Measurements from ENCODE around the gene TMEM161A. TPM values are rescaled to one million over a fixed set of nuclear protein-coding genes. Genes with fewer than 3 reads are reported as not detected.
"Not testable (repeated sequence)": the region's sequence is repeated elsewhere in the genome, so short reads cannot be mapped to it uniquely, and the experiment has no call there.

TMEM161A gene
- total and polyA plus RNA-seq, 2 experiments from 2014 or later: 121 to 136 TPM

DNA sequence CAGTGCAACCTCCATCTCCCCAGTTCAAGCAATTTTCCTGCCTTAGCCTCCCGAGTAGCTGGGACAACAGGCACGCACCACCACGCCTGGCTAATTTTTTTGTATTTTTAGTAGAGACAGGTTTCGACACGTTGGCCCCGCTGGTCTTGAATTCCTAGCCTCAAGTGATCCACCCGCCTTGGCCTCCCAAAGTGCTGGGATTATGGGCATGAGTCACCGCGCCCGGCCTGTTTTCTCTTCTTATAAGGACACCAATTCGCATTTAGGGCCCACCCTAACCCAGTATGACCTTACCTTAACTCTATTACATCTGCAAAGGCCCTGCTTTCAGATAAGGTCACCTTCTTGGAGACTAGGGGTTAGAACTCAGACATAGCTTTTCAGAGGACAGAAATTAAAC, 35.1 kb downstream of the TMEM161A start:
- H3K27me3 ChIP-seq: no peaks in the 10 kb centered on the region

DNA sequence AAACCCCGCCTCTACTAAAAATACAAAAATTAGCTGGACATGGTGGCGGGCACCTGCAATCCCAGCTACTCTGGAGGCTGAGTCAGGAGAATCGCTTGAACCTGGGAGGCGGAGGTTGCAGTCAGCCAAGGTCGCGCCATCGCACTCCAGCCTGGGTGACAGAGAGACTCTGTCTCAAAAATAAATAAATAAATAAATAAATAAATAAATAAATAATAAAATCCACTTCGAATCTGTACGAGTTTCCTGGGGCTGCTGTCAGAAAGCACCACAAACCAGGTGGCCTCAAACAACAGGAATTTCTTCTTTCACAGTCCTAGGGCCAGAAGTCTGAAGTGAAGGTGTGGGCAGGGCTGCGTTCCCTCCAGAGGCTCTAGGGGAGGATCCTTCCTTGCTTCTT, 35.7 kb downstream of the TMEM161A start:
- not testable (repeated sequence) for DNase-seq (ENCODE audit: low read depth in 1 of 2, low spot score in 1 of 2); H3K27me3 ChIP-seq; H3K4me3 ChIP-seq; H3K9me3 ChIP-seq (ENCODE audit: low read depth); H3K36me3 ChIP-seq; H3K4me1 ChIP-seq (ENCODE audit: low read depth); H3K27ac ChIP-seq

More for the DNA sequence above, 35.1 kb downstream of the TMEM161A start:
- no peak overlapping the region for H3K27ac ChIP-seq
- no peak for DNase-seq (ENCODE audit: low read depth in 1 of 2, low spot score in 1 of 2)
- no peak overlapping the region for H3K4me3 ChIP-seq
- peaks cover 8% of the 10 kb centered on the region for H3K4me1 ChIP-seq (ENCODE audit: low read depth)
- H3K36me3 ChIP-seq: no peaks in the 10 kb centered on the region
- no peaks in the 10 kb centered on the region for H3K9me3 ChIP-seq (ENCODE audit: low read depth)
- TF ChIP-seq, protein P1, sequence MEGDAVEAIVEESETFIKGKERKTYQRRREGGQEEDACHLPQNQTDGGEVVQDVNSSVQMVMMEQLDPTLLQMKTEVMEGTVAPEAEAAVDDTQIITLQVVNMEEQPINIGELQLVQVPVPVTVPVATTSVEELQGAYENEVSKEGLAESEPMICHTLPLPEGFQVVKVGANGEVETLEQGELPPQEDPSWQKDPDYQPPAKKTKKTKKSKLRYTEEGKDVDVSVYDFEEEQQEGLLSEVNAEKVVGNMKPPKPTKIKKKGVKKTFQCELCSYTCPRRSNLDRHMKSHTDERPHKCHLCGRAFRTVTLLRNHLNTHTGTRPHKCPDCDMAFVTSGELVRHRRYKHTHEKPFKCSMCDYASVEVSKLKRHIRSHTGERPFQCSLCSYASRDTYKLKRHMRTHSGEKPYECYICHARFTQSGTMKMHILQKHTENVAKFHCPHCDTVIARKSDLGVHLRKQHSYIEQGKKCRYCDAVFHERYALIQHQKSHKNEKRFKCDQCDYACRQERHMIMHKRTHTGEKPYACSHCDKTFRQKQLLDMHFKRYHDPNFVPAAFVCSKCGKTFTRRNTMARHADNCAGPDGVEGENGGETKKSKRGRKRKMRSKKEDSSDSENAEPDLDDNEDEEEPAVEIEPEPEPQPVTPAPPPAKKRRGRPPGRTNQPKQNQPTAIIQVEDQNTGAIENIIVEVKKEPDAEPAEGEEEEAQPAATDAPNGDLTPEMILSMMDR (IDR thresholded peaks at IDR 0.05; ENCODE audit: low read depth, low read length): no peak

DNA sequence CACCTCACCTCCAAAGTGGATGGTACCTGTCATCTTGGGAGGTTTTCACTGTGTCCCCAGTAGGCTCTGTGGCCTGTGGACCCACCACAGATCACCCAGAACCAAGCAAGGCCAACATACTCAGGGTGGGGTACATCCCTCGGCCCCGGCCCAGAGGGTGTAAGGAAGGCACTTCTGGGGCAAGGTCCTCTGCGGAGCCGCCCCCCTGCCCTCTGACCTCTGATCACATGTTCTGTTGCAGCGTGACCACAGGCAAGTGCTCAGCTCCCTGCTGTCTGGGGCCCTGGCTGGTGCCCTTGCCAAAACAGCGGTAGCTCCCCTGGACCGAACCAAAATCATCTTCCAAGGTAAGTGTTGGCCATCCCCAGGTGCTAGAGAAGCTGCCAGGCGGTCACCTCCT, 36.7 kb downstream of the TMEM161A start:
- Histone ChIP-seq H3K4me3 (no peak overlapping the region), H3K36me3 (no peaks in the 10 kb centered on the region), H3K4me1 (ENCODE audit: low read depth) (peaks cover 8% of the 10 kb centered on the region), H3K27ac (no peak overlapping the region), H3K9me3 (ENCODE audit: low read depth) (no peaks in the 10 kb centered on the region), H3K27me3 (no peaks in the 10 kb centered on the region)
- no peak for DNase-seq (ENCODE audit: low read depth in 1 of 2, low spot score in 1 of 2)
- TF ChIP-seq, protein P1 (IDR thresholded peaks at IDR 0.05; ENCODE audit: low read depth, low read length): no peak

DNA sequence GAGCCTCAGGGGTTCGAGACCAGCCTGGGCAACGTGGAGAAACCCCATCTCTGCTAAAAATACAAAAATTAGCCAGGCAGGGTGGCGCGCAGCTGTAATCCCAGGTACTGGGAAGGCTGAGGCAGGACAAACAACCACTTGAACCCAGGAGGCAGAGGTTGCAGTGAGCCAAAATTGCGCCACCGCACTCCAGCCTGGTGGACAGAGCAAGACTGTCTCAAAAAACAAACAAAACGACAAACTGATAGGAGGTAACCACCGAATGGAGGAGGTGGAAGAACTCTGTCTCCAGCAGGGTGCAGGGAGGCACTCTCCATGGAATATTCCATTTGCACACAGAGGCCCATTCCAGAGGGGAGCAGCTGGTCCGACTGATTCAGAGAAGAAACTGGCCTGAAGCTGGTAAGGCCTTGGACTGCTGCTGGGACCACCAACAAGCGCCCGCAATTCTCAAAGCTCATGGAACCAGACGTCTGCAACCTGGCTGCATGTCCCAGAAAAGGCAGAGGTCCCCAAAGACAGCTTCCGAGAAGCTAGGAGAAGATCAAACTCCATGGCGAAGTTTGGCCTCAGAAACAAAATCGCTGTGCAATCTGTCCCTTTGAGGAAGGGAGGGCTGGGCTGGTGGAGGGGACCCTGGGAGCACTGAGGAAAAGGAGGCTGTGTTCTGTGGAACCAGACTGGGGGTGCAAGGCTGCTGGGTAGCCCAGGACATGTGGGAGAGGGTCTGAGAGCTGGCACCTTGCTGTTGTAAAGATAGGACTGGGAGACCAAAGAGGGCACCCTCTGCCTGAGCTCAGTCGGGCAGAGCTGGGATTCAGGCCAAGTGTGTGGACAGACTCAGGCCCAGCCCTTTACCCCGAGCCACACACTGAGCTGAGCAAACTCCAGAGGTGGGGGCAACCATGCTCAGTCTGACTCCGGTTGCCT, 39.3 kb downstream of the TMEM161A start:
- no peaks in the 10 kb centered on the region for H3K4me1 ChIP-seq (ENCODE audit: low read depth)
- DNase-seq (ENCODE audit: low read depth in 1 of 2, low spot score in 1 of 2): no peak
- no peaks in the 10 kb centered on the region for H3K36me3 ChIP-seq
- TF ChIP-seq, protein P1 (IDR thresholded peaks at IDR 0.05; ENCODE audit: low read depth, low read length): no peak
- H3K27ac ChIP-seq: no peak overlapping the region
- no peaks in the 10 kb centered on the region for H3K9me3 ChIP-seq (ENCODE audit: low read depth)
- no peaks in the 10 kb centered on the region for H3K27me3 ChIP-seq
- no peak overlapping the region for H3K4me3 ChIP-seq

DNA sequence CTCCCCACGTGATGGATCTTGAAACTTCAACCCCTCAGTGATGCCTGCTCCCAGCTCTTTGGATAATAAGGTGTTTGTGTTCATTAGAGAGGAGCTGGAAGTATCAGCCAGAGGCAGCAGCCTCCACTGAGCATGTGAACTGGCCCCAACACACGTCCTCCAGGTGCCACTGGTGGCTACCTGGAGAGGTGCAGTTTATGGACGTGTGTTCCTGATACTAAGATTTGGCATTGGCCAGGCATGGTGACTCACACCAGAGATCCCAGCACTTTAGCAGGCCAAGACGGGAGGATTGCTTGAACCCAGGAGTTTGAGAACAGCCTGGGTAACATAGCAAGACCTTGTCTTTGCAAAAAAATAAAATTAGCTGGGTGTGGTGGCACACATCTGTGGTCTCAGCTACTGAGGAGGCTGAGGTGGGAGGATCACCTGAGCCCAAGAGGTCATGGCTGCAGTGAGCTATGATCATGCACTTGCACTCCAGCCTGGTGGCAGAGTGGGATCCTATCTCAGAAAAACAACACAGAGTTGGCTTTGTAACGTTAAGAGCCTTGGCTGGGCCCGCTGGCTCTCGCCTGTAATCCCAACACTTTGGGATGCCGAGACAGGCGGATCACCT, 40.1 kb downstream of the TMEM161A start:
- Histone ChIP-seq H3K27me3 (no peaks in the 10 kb centered on the region), H3K4me1 (ENCODE audit: low read depth) (no peaks in the 10 kb centered on the region), H3K4me3 (no peak overlapping the region), H3K9me3 (ENCODE audit: low read depth) (no peaks in the 10 kb centered on the region), H3K36me3 (no peaks in the 10 kb centered on the region), H3K27ac (no peak overlapping the region)
- DNase-seq (ENCODE audit: low read depth in 1 of 2, low spot score in 1 of 2): no peak
- TF ChIP-seq, protein P1 (IDR thresholded peaks at IDR 0.05; ENCODE audit: low read depth, low read length): no peak

Measured in cardiac muscle cell (in vitro differentiated cells and primary cell).